HG03159 (cell line): Measurements from ENCODE around the gene KLKB1.
"Not testable (repeated sequence)": the region's sequence is repeated elsewhere in the genome, so short reads cannot be mapped to it uniquely, and the experiment has no call there.

Source experiments
- ATAC-seq: cut with Tn5 transposase; IDR thresholded peaks from one replicate; pipeline ENCODE4 v1.9.1; 2021; ENCODE audit warnings: mild to moderate bottlenecking, moderate library complexity; ENCODE audit not compliant: unreplicated experiment

KLKB1 gene

DNA sequence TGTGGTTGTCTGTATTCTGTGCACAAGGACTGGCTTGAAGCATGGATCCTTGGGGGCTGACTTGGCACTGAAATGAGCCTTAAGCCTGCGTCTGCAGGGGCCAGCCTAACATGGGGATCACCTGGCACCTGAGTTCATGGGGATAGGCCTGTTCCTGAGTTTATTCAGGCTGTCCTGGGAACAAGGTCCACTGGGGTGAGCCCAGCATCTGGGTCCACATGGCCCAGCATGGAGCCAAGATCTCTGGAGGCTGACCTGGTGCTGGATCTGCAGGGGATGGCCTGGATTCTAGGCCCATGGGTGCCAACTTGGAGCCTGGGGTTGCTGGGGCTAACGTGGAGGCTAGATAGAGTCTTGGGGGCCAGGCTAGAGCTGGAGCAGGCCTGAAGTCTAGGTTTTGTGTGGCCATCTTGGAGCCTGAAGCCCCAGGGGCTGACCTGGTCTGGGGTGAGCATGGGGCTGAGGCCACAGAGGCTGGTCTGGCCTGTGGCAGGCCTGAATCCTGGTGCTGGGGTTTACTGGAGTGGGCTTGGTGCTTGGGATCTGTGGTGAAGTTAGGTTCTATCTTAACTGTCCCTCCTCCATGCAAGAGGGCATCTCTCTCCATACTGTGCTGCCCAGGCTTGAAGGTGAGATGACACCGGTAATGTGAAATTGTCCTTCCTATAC is 652 bp upstream of the KLKB1 start:
- no peak for ATAC-seq

DNA sequence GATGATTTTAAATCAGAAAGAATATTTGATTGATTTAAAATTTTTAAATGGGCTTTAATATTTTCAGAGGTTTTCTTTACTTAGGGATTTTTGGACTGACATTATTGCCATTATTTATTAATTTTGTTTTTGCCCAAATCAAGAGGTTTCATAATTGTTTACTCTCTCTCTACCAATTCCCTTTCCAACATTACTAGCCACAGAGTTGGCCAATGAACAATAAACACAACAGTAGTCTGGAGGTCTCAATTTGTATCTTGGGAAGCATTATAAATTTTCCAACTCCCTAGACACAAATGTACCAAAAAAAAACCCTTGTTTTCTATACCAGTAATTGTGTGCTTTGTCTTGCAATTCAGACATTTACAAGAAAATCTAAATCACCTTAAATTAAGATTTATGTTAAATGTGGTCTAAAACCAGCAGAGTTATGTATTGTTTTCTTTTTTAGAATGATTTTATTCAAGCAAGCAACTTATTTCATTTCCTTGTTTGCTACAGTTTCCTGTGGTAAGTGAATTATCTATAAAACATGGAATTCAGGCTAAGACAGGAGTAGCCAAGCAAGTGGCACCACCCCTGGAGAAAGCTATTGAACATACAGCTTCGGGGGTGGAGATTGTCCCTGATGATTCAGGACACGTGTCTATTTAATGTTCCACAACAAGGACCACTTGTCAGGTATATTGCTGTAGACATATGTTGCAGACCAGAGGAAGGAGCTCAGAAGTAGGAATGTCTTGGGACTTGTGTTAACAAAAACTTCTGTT is 622 bp downstream of the KLKB1 start:
- ATAC-seq: no peak

DNA sequence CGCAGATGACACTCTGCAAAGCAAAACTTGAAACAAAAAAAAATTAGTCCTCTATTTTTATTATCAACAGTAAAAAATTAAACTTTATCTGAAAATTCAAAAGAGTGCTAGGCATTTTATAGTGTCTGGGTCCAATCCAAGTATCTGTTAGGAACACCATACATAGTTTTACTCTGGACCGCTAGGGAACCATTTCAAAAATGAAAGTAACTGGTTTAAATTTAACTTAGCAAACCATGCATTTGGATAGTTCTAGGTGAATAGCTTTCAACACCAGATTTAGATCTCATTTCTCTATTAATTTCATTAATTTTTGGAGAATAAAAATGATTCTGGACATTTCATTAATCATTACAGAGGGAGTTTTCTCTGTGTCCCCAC is 1.2 kb downstream of the KLKB1 start:
- ATAC-seq: no peak

DNA sequence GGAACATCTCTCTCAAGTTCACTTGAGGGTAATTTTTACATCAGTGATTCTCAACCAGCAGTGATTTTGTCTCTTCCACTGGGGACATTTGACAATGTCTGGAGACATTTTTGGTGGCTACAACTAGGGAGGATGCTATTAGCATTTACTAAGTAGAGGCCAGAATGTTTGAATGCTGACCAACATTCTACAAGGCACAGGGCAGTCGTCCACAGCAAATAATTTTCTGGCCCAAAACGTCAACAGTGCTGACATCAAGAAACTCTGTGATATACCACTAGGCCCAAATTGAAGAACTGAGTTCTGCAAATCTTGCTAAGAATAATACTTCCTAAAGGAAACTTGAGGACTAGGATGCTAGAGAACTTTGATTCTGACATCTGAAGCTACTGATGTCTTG is 7.1 kb downstream of the KLKB1 start:
- ATAC-seq: no peak

DNA sequence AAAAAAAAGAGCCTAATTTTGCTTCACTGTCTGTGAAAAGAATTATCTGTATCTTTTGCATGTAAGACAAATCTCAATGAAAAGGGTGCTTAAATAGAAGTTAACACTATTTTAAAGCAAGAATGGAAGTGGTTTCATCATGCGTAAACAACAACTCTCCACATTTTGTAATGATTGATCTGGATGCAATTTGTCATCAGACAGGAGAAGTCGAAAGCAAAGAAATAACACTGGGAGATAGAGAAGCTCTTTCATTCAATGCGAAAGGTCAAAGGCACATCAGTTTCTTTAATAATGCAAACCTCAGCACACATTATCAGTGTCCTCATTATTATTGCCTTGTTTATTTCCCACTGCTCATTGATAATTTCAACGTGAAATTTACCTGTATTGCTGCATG is 8.8 kb downstream of the KLKB1 start:
- ATAC-seq: no peak

DNA sequence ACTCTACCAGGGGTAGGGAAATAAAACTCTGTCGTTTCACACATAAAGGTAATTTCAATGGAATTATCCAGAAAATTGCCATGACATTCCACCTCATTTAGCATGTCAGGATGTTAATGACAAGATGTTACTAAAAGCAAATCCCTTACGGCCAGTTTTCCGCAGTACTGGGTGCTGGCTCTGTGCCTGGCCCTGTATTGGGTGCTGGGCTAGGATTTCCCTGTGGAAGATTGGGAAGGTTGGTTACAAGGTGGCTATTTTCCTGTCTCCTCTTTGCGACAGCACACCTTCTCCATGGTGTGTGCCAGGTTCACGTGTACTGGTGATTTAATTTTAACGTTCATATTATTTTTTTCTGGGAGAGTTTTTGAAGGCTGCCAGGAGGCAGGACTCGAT is 13.1 kb downstream of the KLKB1 start:
- ATAC-seq: no peak

DNA sequence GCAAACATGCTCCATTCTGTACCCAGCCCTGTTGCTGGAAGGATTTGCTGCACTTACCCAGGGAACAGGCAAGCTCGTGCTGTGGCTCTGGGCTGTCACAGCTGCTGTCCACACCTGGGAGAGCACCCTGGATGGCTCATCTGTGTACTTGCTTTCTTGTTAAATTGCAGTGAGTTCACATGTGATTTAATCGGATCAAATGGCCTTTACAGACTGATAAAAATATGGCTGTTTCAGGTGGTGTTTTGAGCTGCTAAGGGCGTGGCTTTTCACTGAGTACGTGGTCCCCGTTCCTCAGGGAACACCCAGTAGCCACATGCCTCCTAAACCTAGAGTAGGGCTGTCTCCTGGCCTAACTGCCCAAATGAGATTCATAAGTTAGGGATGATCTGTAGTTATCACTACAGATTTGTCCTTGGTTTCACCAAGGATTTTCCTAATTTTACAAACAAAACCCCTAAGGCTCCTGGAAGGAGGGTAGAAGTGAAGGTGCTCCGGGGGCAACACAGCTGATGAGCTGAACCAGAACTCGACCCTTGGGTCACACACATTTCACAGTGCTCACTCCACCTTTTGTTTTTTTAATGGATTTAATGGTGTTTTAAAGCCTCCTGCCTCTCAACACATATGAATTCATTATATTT is 13.7 kb downstream of the KLKB1 start:
- no peak for ATAC-seq

DNA sequence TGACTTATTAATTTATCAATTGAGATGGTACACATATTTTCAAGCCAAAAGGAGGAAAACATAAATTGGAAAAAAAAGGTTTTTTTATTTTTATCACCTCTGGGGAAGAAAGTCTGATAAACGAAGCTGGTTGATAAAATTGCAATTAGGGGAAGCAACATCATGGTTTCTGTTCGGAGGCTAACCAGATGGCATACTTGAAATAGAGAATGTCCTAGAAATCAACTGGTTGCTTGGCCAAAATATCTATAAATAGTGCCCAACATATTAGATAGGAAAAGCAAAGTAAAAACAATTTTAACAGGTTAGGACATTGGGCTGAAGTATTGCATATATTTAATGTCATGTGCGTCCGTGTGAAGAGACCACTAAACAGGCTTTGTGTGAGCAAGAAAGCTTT is 14.3 kb downstream of the KLKB1 start:
- no peak for ATAC-seq

DNA sequence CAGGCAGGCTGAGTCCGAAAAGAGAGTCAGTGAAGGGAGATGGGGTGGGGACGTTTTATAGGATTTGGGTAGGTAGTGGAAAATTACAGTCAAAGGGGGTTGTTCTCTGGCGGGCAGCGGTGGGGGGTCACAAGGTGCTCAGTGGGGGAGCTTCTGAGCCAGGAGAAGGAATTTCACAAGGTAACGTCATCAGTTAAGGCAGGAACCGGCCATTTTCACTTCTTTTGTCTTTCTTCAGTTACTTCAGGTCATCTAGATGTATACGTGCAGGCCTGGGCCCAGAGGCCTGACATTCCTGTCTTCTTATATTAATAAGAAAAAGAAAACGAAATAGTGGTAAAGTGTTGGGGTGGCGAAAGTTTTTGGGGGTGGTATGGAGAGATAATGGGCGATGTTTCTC is 14.7 kb downstream of the KLKB1 start:
- ATAC-seq: not testable (repeated sequence)

DNA sequence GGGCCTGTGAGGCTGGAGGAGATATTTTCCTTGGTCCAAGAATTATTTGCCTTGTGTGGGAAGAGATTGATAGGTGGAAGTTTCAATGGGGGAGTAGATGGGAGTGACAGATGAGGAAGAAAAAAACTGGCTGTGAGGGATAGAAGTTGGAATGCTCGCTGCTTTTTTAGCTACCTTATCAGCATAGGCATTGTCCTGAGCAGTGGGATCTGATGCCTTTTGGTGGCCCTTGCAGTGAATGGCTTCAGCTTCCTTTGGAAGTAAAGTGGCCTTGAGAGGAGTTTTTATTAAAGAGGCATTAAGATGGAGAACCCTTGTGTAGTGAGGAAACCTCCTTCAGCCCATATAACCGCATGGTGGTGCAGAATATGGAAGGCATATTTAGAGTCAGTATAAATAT is 16.0 kb downstream of the KLKB1 start:
- no peak for ATAC-seq

DNA sequence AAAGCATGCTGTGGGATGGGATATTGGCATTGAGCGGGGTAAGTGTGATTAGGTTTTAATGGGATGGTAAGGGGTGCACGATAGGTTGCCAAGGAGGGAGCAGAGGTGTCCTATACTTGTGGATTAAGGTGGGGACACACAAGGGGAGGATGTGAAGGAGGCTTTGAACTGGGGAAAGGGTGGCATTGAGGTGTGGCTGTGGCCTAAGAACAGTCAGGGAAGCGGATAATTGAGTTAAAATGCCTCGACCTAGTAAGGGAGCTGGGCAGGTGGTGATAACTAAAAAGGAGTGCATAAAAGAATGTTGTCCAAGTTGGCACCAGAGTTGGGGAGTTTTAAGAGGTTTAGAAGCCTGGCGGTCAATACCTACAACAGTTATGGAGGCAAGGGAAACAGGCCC is 17.5 kb downstream of the KLKB1 start:
- ATAC-seq: no peak

DNA sequence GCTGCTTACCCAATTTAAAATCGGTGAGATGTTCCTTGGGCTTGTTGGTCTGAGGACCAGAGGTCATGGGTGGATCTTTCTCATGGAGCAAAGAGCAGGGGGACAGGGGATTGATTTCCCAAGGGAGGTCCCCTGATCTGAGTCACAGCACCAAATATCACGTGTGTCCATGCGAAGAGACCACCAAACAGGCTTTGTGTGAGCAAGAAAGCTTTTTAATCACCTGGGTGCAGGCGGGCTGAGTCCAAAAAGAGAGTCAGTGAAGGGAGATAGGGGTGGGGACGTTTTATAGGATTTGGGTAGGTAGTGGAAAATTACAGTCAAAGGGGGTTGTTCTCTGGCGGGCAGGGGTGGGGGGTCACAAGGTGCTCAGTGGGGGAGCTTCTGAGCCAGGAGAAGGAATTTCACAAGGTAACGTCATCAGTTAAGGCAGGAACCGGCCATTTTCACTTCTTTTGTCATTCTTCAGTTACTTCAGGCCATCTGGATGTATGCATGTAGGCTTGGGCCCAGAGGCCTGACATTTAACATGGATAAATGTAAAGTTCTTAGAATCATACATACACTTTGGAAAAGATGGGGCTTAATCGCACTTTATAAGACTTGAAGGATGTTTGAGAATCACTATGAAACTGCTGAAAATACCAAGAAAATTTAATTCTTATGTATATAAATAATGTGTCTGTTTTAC is 19.9 kb downstream of the KLKB1 start:
- not testable (repeated sequence) for ATAC-seq

DNA sequence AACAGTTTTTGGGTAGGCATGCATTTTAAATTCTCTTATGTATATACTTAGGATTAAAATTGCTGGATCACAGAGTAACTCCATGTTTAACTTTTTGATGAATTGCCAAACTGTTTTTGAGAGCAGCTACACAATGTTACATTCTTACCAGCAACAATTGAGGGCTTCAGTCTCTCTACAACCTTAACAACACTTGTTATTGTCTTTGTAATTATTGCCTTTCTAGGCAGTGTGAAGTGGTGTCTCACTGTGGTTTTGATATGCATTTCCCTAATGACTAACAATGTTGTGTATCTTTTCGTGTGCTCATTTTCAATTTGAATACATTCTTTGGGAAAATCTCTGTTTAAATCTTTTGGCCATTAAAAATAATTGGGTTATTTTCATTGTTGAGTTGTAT is 21.3 kb downstream of the KLKB1 start:
- ATAC-seq: no peak

DNA sequence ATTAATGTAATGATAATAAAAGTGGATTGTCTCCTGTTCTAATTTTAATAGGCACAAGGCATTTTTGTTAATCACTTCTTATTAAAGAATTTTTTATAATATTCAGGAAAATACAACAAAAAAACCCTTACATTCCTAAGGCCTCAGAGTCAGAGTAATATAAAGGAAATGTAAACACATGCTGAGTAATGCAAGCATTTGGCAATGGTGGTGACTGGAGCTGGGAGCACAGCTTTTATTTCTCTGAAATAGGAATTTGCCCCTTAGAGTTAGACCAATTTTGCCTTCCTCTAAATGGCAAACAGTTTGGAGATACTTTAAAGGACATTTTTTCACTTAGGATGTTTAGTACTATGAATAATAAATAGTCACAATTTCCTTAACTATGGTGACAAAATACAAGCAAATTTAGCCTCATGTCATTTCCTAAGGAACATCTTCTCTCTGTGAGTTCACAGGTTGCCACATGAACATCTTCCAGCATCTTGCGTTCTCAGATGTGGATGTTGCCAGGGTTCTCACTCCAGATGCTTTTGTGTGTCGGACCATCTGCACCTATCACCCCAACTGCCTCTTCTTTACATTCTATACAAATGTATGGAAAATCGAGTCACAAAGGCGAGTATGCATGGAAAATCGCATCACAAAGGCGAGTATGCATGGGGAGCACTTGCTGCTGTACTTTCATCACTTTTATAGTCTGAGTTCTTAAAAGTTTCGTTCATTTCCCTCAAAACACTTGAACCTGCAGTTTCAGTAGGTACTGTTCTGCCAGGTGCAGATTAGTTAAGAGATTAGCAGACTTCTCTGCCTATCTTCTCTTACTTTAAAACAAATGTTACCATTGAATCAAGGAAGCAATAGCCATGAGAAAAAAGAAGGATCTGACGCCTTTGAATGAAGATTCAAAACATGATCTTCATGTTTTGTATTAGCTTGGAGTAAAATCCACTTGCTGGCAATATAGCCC is 22.8 kb downstream of the KLKB1 start:
- ATAC-seq: no peak

DNA sequence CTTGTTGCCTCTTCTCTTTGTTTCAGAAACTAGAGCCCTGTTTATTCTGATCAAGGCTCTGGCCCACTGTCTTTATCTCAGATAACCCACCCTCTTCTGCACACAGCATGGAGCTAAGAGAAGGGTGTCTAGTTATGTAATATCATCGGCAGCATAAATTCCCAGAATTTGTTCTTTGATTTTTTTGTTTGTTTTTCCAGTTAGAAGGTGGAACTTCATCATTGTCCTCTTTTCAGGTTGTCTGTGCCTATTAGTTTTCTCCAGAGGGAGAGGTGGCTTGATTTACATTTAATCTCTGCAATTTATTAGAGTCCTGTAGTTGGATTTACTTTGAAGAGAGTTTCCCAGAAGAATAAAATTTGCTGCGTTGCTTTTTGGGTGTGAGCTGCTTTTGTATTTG is 23.5 kb downstream of the KLKB1 start:
- ATAC-seq: no peak

DNA sequence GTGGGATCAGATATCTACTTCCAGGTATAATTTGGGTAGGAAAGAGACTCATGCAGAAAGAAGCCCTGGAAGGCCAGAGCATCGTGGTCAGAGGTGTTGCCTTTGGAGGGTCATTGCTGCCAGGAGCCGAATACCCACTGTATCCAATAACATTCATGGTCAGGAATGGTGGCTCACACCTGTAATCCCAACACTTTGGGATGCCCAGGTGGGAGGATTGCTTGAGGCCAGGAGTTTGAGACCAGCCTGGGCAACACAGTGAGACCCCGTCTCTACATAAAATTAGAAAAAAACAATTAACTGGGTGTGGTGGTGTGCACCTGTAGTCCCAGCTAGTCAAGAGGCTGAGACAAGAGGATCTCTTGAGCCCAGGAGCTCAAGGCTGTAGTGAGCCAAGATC is 27.8 kb downstream of the KLKB1 start:
- ATAC-seq: no peak

DNA sequence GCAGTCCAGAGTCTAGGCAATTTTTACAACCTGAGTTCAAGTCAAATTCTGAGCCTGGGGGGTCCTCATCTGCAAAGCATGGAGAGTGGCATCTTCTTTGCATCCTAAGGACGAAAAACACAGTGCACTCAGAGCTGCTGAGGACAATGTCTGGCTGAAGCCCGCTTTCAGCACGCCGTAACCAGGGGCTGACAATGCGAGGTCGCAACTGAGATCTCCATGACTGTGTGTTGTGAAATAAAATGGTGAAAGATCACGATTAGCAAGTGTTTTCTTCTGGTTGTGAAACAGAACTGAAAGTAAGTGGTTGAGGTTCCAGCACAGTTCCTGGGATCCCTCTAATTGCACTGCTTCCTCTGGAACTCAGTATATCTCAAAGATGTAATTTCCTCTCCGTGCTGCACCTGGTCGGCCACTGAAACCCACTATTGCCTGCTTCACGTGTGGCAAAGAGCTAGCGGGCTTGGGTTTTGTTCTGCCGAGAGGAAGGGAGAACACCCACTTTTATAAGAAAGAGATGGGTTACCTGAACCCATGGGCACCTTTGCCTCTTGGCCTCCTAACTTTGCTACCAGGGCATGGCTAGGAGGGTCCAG is 31.0 kb downstream of the KLKB1 start:
- ATAC-seq: no peak

DNA sequence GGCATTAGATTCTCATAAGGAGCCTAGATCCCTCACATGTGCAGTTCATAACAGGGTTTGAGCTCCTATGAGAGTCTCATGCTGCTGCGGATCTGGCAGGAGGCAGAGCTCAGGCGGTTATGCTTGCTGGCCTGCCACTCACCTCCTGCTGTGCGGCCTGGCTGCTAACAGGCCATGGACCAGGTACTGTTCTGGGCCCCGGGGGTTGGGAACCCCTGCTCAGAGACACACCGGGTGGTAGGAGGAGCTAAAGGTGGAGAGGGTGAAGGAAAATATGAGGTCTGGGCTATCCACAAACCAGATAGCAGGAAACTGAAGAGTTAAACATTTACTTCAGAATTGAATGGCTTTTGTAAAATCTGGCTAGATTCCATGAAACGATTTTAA is 32.8 kb downstream of the KLKB1 start:
- ATAC-seq: no peak

DNA sequence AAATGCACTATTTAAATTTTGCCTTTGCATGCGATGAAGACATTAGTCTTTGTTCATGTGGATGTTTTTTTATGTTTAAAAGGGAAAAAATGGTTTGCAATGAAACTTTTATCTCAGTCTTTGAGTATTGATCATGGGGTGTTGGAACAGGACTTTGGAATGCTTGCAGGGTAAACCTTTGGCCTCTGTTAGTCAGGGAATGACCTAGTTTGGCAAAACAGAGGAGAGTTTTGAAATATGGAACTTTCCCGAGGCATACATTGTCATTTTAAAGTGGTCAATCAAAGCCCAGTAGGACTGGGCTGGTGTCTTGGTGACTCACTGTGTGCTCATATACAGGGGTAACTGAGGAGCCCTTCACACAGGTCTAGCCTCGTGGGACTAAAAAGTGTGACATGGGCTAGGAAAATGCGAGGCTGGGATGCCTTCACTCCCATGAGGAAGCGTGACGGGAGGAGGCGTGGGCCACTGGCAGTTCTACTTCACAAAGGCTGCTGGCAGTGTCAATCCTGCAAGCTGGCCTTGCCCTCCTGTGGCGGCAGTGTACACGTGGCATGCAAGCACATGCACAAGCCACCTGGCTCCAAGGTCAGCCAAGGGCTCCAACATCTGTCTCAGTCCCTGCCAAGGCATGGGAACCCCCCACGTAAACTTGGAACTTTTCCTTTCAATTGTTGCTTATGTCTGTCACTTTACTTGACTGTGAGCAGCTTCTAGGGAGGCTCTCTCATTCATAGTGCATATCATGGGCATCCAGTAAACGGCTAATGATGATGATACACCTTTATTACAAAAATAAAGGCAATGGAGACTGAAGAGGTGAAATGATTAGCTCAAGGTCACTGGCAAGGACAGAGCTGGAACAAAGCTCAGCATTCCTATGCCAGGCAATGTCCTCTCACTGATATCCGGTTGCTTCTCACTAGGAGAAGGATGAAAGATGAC is 33.5 kb downstream of the KLKB1 start:
- no peak for ATAC-seq
